ENCODE data around the gene CTCFL.

DNA sequence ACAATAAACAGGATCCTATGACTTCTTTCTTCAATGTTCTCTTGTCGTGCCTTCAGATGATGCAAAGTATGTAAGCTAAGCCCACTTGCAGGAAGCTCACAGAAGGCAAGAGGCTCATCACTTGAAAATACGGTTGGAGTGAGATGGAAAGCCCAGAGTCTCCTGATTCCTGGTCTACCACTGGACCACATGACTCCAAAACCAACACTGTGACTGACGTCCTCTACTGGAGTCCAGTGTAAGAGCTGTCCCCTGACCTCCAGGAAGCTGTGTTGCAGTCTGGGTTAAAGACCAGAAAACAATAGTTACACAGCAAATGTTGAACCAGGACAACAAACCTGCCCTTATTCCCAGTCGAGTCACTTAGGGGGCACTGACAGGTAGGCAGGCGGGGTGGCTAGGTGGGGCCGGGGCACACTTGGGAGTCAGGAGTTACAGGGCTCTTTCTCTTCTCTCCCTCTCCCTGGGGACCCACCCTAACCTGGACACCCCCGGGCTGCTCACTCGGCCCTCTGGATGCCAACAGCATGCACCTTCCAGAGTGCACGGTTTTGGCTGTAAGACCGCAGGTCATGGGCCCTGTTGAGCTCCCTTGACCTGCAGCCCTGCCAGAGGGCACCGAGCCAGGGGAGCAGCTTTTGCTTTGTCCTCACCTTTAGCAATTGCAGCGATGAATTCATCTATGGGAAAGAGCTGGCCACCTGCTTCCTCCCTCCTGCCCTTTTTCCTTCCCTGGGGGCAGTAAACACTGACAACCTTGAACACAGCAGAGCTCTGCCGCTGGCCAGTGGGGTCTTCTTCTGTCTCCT is 43.4 kb upstream of the CTCFL start:
- TF ChIP-seq, protein P1, sequence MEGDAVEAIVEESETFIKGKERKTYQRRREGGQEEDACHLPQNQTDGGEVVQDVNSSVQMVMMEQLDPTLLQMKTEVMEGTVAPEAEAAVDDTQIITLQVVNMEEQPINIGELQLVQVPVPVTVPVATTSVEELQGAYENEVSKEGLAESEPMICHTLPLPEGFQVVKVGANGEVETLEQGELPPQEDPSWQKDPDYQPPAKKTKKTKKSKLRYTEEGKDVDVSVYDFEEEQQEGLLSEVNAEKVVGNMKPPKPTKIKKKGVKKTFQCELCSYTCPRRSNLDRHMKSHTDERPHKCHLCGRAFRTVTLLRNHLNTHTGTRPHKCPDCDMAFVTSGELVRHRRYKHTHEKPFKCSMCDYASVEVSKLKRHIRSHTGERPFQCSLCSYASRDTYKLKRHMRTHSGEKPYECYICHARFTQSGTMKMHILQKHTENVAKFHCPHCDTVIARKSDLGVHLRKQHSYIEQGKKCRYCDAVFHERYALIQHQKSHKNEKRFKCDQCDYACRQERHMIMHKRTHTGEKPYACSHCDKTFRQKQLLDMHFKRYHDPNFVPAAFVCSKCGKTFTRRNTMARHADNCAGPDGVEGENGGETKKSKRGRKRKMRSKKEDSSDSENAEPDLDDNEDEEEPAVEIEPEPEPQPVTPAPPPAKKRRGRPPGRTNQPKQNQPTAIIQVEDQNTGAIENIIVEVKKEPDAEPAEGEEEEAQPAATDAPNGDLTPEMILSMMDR (IDR thresholded peaks at IDR 0.05) = no peak
- TF ChIP-seq EZH2phosphoT487 (IDR thresholded peaks at IDR 0.05) = no peak

Measured in neural progenitor cell (in vitro differentiated cells).